HepG2 (cell line): ENCODE measurements around the gene VAMP2. TPM values are rescaled to one million over a fixed set of nuclear protein-coding genes. Genes with fewer than 3 reads are reported as not detected.

Experiments
- FOXM1 ChIP-seq: sonication (generic); formaldehyde crosslinking; IDR thresholded peaks from 2 replicates; pipeline ENCODE4 v1.5.0; 2020; ENCODE audit warnings: missing genetic modification reagents
- HOXA3 ChIP-seq: sonication (generic); formaldehyde crosslinking; IDR thresholded peaks from 2 replicates; pipeline ENCODE4 v1.5.0; 2020; ENCODE audit warnings: missing genetic modification reagents
- ISL2 ChIP-seq: sonication (generic); formaldehyde crosslinking; IDR thresholded peaks from 2 replicates; pipeline ENCODE4 v1.5.0; 2020; ENCODE audit warnings: missing genetic modification reagents
- MAFF ChIP-seq: IDR thresholded peaks from 2 replicates; pipeline ENCODE4 v1.6.1; 2011; ENCODE audit warnings: low read depth, low read length, improper control_type of control experiment
- NFE2L2 ChIP-seq: fragments of 150-350 bp; IDR thresholded peaks from 2 replicates; pipeline ENCODE4 v1.6.1; 2014; ENCODE audit warnings: low read length
- NR0B2 ChIP-seq: sonication (generic); formaldehyde crosslinking; IDR thresholded peaks from 2 replicates; pipeline ENCODE4 v1.4.0; 2020; ENCODE audit warnings: mild to moderate bottlenecking, missing genetic modification reagents
- NR2C2 ChIP-seq: sonication (generic); formaldehyde crosslinking; IDR thresholded peaks from 2 replicates; pipeline ENCODE4 v1.4.0; 2020; ENCODE audit warnings: missing genetic modification reagents, mild to moderate bottlenecking, moderate library complexity, borderline replicate concordance
- PAX8 ChIP-seq: sonication (generic); formaldehyde crosslinking; IDR thresholded peaks from 2 replicates; pipeline ENCODE4 v1.8.0; 2022; ENCODE audit warnings: mild to moderate bottlenecking, missing genetic modification reagents, borderline replicate concordance
- PBX2 ChIP-seq: IDR thresholded peaks from 2 replicates; pipeline ENCODE4 v1.6.1; 2016; ENCODE audit warnings: control low read depth
- RAD51 ChIP-seq: fragments of 450-650 bp; IDR thresholded peaks from 2 replicates; pipeline ENCODE4 v1.6.1; 2016; ENCODE audit warnings: borderline replicate concordance
- SNRNP70 ChIP-seq: fragments of 200-400 bp; formaldehyde crosslinking; IDR thresholded peaks from 2 replicates; pipeline ENCODE4 v1.6.1; 2017; ENCODE audit warnings: mild to moderate bottlenecking, low read depth, low read length, moderate library complexity
- ZFP37 ChIP-seq: sonication (generic); formaldehyde crosslinking; IDR thresholded peaks from 2 replicates; pipeline ENCODE4 v1.4.0; 2020; ENCODE audit warnings: missing genetic modification reagents, borderline replicate concordance
- ZNF124 ChIP-seq: sonication (generic); formaldehyde crosslinking; IDR thresholded peaks from 2 replicates; pipeline ENCODE4 v1.4.0; 2020; ENCODE audit warnings: missing genetic modification reagents
- ZNF138 ChIP-seq: sonication (generic); formaldehyde crosslinking; IDR thresholded peaks from 2 replicates; pipeline ENCODE4 v1.5.0; 2020; ENCODE audit warnings: mild to moderate bottlenecking, low read depth, missing genetic modification reagents
- ZNF354B ChIP-seq: sonication (generic); formaldehyde crosslinking; IDR thresholded peaks from 2 replicates; pipeline ENCODE4 v1.8.0; 2022; ENCODE audit warnings: mild to moderate bottlenecking, missing genetic modification reagents
- ZNF510 ChIP-seq: sonication (generic); formaldehyde crosslinking; IDR thresholded peaks from 2 replicates; pipeline ENCODE4 v1.4.0; 2020; ENCODE audit warnings: low read depth, mild to moderate bottlenecking, missing genetic modification reagents
- ZNF776 ChIP-seq: sonication (generic); formaldehyde crosslinking; IDR thresholded peaks from 2 replicates; pipeline ENCODE4 v1.4.0; 2020; ENCODE audit warnings: mild to moderate bottlenecking, missing genetic modification reagents
- ZNF816 ChIP-seq: sonication (generic); formaldehyde crosslinking; IDR thresholded peaks from 2 replicates; pipeline ENCODE4 v1.8.0; 2022; ENCODE audit warnings: missing genetic modification reagents, mild to moderate bottlenecking, borderline replicate concordance
- polyA plus RNA-seq, 8 experiments: library from polyadenylated mRNA; depleted of rRNA in 3 of 8; stranded (reverse) in 7 of 8; unstranded in 1 of 8; fragments of >200 nt; fragmentation: Illumina TruSeq in 4 of 8; extraction: Trizol in 4 of 8; gene quantifications; 2 replicates each; pipeline versions ENCODE4 v1.2.1 to v1.2.3, GENCODE V29; 2011 to 2016; ENCODE audit warnings: low read depth in 4 of 8, missing spikeins in 1 of 8, mixed read lengths in 1 of 8; ENCODE audit not compliant: insufficient read depth in 1 of 8
- total RNA-seq, 5 experiments: library from RNA; depleted of rRNA; stranded (reverse); fragments of >200 nt; fragmentation: Illumina TruSeq; extraction: Trizol; gene quantifications; 2 replicates each; pipeline ENCODE4 v1.2.3, GENCODE V29; 2016; ENCODE audit warnings: low read depth in 1 of 5
- TF ChIP-seq, protein P1 (sequence below): sonication (generic); formaldehyde crosslinking; IDR thresholded peaks from 2 replicates; pipeline ENCODE4 v1.4.0; 2020; ENCODE audit warnings: missing genetic modification reagents, borderline replicate concordance
- TF ChIP-seq, protein P2 (sequence below): IDR thresholded peaks from 2 replicates; pipeline ENCODE4 v1.6.1; 2016; ENCODE audit warnings: missing compliant biosample characterization, missing genetic modification reagents, borderline replicate concordance

VAMP2 gene
- total and polyA plus RNA-seq, 2 of the 13 experiments (the other 11 are each of a cell fraction or from before 2014, with no cell fraction given), result 3.9 to 17.2 TPM

GRCh38 chr17:8176197-8176940 is 13.6 kb upstream of the VAMP2 start, which contains the start of gene TMEM107 (continued):
- TF ChIP-seq PBX2 (CRISPR knock-in tag) (no peak), ZNF816 (CRISPR knock-in tag) (no peak), FOXM1 (CRISPR knock-in tag) (no peak), PAX8 (CRISPR knock-in tag) (no peak), ZNF124 (CRISPR knock-in tag) (no peak), HOXA3 (no peak; the same call in 1 of the 2 replicates), NR0B2 (CRISPR knock-in tag) (no peak; the same call in 1 of the 2 replicates), NFE2L2 (no peak), SNRNP70 (no peak), ZFP37 (CRISPR knock-in tag) (no peak), ZNF776 (CRISPR knock-in tag) (no peak), ZNF138 (CRISPR knock-in tag) (peak; percentile 66; the same call in 1 of the 2 replicates), ZNF354B (CRISPR knock-in tag) (no peak), ISL2 (CRISPR knock-in tag) (no peak), ZNF510 (CRISPR knock-in tag) (no peak), RAD51 (no peak), NR2C2 (CRISPR knock-in tag) (no peak), MAFF (no peak)
- TF ChIP-seq, protein P1, sequence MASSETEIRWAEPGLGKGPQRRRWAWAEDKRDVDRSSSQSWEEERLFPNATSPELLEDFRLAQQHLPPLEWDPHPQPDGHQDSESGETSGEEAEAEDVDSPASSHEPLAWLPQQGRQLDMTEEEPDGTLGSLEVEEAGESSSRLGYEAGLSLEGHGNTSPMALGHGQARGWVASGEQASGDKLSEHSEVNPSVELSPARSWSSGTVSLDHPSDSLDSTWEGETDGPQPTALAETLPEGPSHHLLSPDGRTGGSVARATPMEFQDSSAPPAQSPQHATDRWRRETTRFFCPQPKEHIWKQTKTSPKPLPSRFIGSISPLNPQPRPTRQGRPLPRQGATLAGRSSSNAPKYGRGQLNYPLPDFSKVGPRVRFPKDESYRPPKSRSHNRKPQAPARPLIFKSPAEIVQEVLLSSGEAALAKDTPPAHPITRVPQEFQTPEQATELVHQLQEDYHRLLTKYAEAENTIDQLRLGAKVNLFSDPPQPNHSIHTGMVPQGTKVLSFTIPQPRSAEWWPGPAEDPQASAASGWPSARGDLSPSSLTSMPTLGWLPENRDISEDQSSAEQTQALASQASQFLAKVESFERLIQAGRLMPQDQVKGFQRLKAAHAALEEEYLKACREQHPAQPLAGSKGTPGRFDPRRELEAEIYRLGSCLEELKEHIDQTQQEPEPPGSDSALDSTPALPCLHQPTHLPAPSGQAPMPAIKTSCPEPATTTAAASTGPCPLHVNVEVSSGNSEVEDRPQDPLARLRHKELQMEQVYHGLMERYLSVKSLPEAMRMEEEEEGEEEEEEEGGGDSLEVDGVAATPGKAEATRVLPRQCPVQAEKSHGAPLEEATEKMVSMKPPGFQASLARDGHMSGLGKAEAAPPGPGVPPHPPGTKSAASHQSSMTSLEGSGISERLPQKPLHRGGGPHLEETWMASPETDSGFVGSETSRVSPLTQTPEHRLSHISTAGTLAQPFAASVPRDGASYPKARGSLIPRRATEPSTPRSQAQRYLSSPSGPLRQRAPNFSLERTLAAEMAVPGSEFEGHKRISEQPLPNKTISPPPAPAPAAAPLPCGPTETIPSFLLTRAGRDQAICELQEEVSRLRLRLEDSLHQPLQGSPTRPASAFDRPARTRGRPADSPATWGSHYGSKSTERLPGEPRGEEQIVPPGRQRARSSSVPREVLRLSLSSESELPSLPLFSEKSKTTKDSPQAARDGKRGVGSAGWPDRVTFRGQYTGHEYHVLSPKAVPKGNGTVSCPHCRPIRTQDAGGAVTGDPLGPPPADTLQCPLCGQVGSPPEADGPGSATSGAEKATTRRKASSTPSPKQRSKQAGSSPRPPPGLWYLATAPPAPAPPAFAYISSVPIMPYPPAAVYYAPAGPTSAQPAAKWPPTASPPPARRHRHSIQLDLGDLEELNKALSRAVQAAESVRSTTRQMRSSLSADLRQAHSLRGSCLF (CRISPR knock-in tag), result no peak
- TF ChIP-seq, protein P2, sequence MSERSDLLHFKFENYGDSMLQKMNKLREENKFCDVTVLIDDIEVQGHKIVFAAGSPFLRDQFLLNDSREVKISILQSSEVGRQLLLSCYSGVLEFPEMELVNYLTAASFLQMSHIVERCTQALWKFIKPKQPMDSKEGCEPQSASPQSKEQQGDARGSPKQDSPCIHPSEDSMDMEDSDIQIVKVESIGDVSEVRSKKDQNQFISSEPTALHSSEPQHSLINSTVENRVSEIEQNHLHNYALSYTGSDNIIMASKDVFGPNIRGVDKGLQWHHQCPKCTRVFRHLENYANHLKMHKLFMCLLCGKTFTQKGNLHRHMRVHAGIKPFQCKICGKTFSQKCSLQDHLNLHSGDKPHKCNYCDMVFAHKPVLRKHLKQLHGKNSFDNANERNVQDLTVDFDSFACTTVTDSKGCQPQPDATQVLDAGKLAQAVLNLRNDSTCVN (CRISPR knock-in tag), result no peak; the same call in 1 of the 2 replicates
